ENCODE results near the gene GNA12. TPM values are rescaled to one million over a fixed set of nuclear protein-coding genes. Genes with fewer than 3 reads are reported as not detected.
"Not testable (repeated sequence)": the region's sequence is repeated elsewhere in the genome, so short reads cannot be mapped to it uniquely, and the experiment has no call there.

GNA12 gene
- total RNA-seq, 1 experiment from 2014 or later: 15.0 TPM

DNA sequence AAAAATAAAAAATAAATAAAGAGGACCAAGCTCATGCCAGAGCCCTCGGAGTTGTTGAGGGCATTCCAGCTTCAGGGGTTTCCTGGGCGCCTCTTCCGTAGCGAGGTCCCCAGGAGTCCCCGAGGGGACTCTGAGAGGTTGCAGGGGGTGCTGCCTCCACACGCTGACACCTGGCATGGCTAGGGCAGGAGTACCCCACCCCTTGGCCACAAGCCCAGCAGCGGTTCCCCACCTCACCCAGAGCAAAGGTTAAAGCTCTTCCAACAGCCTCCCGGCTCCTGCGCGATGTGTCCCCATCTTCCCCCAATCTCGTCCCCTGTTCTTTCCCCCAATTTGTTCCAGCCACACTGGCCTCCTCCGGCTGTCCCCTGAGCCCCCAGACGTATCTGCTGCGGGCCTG is 151.6 kb downstream of the GNA12 start:
- Histone ChIP-seq H3K27ac (ENCODE audit: low read length) (no peak overlapping the region), H4K20me1 (ENCODE audit: low read length) (no peaks in the 10 kb centered on the region), H3K36me3 (ENCODE audit: low read depth, low read length) (no peaks in the 10 kb centered on the region), H3K4me1 (ENCODE audit: insufficient read depth, low read length) (no peaks in the 10 kb centered on the region), H2AFZ (ENCODE audit: low read length) (no peak overlapping the region), H3K9me2 (replicated peaks; ENCODE audit: low read length) (no peaks in the 10 kb centered on the region), H3K9ac (ENCODE audit: low read length) (no peak overlapping the region), H3F3A (ENCODE audit: low read length, unreplicated experiment) (no peaks in the 10 kb centered on the region), H3K27me3 (ENCODE audit: low read length) (peaks cover 14% of the 10 kb centered on the region), H3K4me3 (ENCODE audit: low read length) (no peak overlapping the region), H3K4me2 (ENCODE audit: low read length) (no peak overlapping the region), H3K79me2 (ENCODE audit: low read length) (no peaks in the 10 kb centered on the region), H3K9me3 (ENCODE audit: low read length) (no peaks in the 10 kb centered on the region)
- ATAC-seq: no peak
- intact Hi-C loops (cut with micrococcal nuclease): no loop called here
- ChIA-PET POLR2A (ENCODE audit: unreplicated experiment) (no interaction called here), CTCF (interaction anchor here (1.2 kb wide), 1 partner anchor 17 kb away, joined by 3 read pairs; no protein-coding TSS in a partner anchor)
- DNase-seq: no peak
- no TSS peak for BruUV-seq (replicated peaks)
- TF ChIP-seq CTCF (conservative IDR thresholded peaks at IDR 0.05; ENCODE audit: low read depth, low read length): no peak
- no peak for TF ChIP-seq EZH2phosphoT487 (IDR thresholded peaks at IDR 0.05; ENCODE audit: borderline replicate concordance, low read length)
- no peak for TF ChIP-seq EZH2 (IDR thresholded peaks at IDR 0.05; ENCODE audit: low read length, unreplicated experiment)

- H3K79me2 ChIP-seq (ENCODE audit: low read length); ATAC-seq; H2AFZ ChIP-seq (ENCODE audit: low read length); H3F3A ChIP-seq (ENCODE audit: low read length, unreplicated experiment); H3K9me3 ChIP-seq (ENCODE audit: low read length); H3K9me2 ChIP-seq (replicated peaks; ENCODE audit: low read length); H3K4me1 ChIP-seq (ENCODE audit: insufficient read depth, low read length); H4K20me1 ChIP-seq (ENCODE audit: low read length); BruUV-seq (replicated peaks); H3K27ac ChIP-seq (ENCODE audit: low read length); H3K9ac ChIP-seq (ENCODE audit: low read length); H3K36me3 ChIP-seq (ENCODE audit: low read depth, low read length); intact Hi-C loops (cut with micrococcal nuclease); H3K4me2 ChIP-seq (ENCODE audit: low read length); H3K4me3 ChIP-seq (ENCODE audit: low read length); DNase-seq: not testable (repeated sequence)
- H3K27me3 ChIP-seq (ENCODE audit: low read length): peaks cover 16% of the 10 kb centered on the region
- CTCF ChIA-PET: interaction anchor here (1.2 kb wide), 1 partner anchor 18 kb away, joined by 3 read pairs; no protein-coding TSS in a partner anchor
- POLR2A ChIA-PET (ENCODE audit: unreplicated experiment): interaction anchor here (0.6 kb wide), 1 partner anchor 534 kb away, joined by 4 read pairs; no protein-coding TSS in a partner anchor
Observed at GRCh38 chr7:2691932-2692439, 152.1 kb downstream of the GNA12 start.

GRCh38 chr7:2691011-2691707 is 152.9 kb downstream of the GNA12 start:
- no peak for DNase-seq
- no peak for ATAC-seq
- BruUV-seq (replicated peaks): no TSS peak

More at GRCh38 chr7:2691011-2691707, 152.9 kb downstream of the GNA12 start:
- H4K20me1 ChIP-seq (ENCODE audit: low read length): no peaks in the 10 kb centered on the region
- H3K27me3 ChIP-seq (ENCODE audit: low read length): peaks cover 16% of the 10 kb centered on the region
- H3K4me1 ChIP-seq (ENCODE audit: insufficient read depth, low read length): no peaks in the 10 kb centered on the region
- H3K79me2 ChIP-seq (ENCODE audit: low read length): no peaks in the 10 kb centered on the region
- no peaks in the 10 kb centered on the region for H3K36me3 ChIP-seq (ENCODE audit: low read depth, low read length)
- ChIA-PET CTCF (interaction anchor here (1.2 kb wide), 1 partner anchor 19 kb away, joined by 3 read pairs; no protein-coding TSS in a partner anchor), POLR2A (ENCODE audit: unreplicated experiment) (interaction anchor here (0.6 kb wide), 1 partner anchor 534 kb away, joined by 4 read pairs; no protein-coding TSS in a partner anchor)
- no peak overlapping the region for H2AFZ ChIP-seq (ENCODE audit: low read length)
- no peak overlapping the region for H3K9ac ChIP-seq (ENCODE audit: low read length)
- intact Hi-C loops (cut with micrococcal nuclease): no loop called here
- no peaks in the 10 kb centered on the region for H3F3A ChIP-seq (ENCODE audit: low read length, unreplicated experiment)
- no peaks in the 10 kb centered on the region for H3K9me3 ChIP-seq (ENCODE audit: low read length)
- TF ChIP-seq CTCF (conservative IDR thresholded peaks at IDR 0.05; ENCODE audit: low read depth, low read length) (no peak), EZH2 (IDR thresholded peaks at IDR 0.05; ENCODE audit: low read length, unreplicated experiment) (no peak), EZH2phosphoT487 (IDR thresholded peaks at IDR 0.05; ENCODE audit: borderline replicate concordance, low read length) (no peak)
- no peak overlapping the region for H3K4me2 ChIP-seq (ENCODE audit: low read length)
- H3K9me2 ChIP-seq (replicated peaks; ENCODE audit: low read length): no peaks in the 10 kb centered on the region
- no peak overlapping the region for H3K4me3 ChIP-seq (ENCODE audit: low read length)
- no peak overlapping the region for H3K27ac ChIP-seq (ENCODE audit: low read length)

All from PC-3 (cell line).